BLaER1 (cell line): ENCODE data around the gene SLC25A25.
A peak's percentile ranks its signal among the peaks of the same experiment; 100 is the strongest.

ENCODE experiments used
- H3K27ac ChIP-seq: shearing (Covaris generic); formaldehyde crosslinking; 2 replicates; pipeline ENCODE4 v1.8.1; 2022
- H3K27me3 ChIP-seq: shearing (Covaris generic); formaldehyde crosslinking; 2 replicates; pipeline ENCODE4 v1.8.1; 2022
- H3K36me3 ChIP-seq: shearing (Covaris generic); formaldehyde crosslinking; 2 replicates; pipeline ENCODE4 v1.8.1; 2022
- H3K4me1 ChIP-seq: shearing (Covaris generic); formaldehyde crosslinking; 2 replicates; pipeline ENCODE4 v1.8.1; 2022
- H3K4me2 ChIP-seq: shearing (Covaris generic); formaldehyde crosslinking; 2 replicates; pipeline ENCODE4 v1.8.1; 2022
- H3K4me3 ChIP-seq: shearing (Covaris generic); formaldehyde crosslinking; 2 replicates; pipeline ENCODE4 v1.8.1; 2022
- H3K9ac ChIP-seq: shearing (Covaris generic); formaldehyde crosslinking; 2 replicates; pipeline ENCODE4 v1.8.1; 2022
- H3K9me3 ChIP-seq: shearing (Covaris generic); formaldehyde crosslinking; 2 replicates; pipeline ENCODE4 v1.8.1; 2022
- H4K20me1 ChIP-seq: shearing (Covaris generic); formaldehyde crosslinking; 2 replicates; pipeline ENCODE4 v1.8.1; 2022
- Cebpa-rat ChIP-seq: shearing (Covaris generic); IDR thresholded peaks from 2 replicates; pipeline ENCODE4 v1.8.1; 2022

The SLC25A25 gene

GRCh38 chr9:128117613-128118471, 49.8 kb downstream of the SLC25A25 start:
- Histone ChIP-seq H3K4me3 (no peak overlapping the region), H3K36me3 (peaks cover 73% of the 10 kb centered on the region), H3K4me2 (peak overlapping the region; percentile 50), H4K20me1 (peaks cover 39% of the 10 kb centered on the region), H3K4me1 (peaks cover 60% of the 10 kb centered on the region), H3K27ac (no peak overlapping the region), H3K9me3 (no peaks in the 10 kb centered on the region), H3K9ac (no peak overlapping the region), H3K27me3 (no peaks in the 10 kb centered on the region)
- no peak for TF ChIP-seq Cebpa-rat

DNA sequence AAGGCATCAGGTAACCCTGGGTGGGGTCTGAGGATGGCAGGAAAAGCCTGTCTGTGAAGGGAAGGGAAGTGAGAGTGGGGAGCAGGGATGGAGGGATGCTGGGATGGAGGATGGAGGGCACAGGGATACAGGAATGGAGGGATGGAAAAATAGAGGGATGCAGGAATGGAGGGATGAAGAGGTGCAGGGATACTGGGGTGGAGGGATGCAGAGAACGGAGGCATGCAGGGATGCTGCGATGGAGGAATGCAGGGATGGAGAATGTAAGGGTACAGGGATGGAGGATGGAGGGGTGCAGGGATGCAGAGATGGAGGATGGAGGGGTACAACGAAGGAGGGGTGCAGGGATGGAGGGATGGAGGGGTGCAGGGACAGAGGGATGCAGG, 50.4 kb downstream of the SLC25A25 start:
- peaks cover 73% of the 10 kb centered on the region for H3K36me3 ChIP-seq
- H3K4me3 ChIP-seq, result no peak overlapping the region

DNA sequence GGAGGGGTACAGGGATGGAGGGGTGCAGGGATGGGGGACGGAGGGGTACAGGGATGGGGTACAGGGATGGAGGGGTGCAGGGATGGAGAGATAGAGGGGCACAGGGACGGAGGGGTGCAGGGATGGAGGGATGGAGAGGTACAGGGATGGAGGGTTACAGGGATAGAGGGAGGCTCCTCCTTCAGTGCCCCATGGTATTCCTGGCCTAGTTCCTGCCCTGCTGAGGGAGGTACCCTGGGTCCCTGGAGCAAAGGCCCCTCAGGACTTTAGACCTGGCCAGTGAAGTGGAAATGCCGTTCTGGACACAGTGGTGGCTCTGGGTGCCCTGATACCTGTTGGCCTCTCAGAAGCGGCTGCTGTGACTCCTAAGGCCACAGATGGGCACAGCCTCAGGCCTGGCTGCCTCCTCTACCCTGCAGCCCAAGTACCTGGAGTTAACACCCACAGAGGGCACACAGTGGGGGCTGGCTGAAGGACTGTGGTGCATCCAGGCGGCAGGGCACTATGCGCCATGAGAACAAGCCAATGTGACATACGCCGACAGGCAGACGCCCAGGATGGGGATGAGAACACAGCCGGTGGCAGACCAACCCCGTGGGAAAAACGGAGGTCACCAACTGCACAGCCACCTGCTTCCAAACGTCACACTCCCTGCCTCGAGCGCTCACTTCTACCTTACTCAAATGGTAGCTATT, 51.1 kb downstream of the SLC25A25 start:
- peaks cover 73% of the 10 kb centered on the region for H3K36me3 ChIP-seq
- peak overlapping the region; percentile 51 for H3K4me2 ChIP-seq
- peaks cover 65% of the 10 kb centered on the region for H3K4me1 ChIP-seq

More for the DNA sequence above, 50.4 kb downstream of the SLC25A25 start:
- Histone ChIP-seq H3K9ac (no peak overlapping the region), H3K9me3 (no peaks in the 10 kb centered on the region), H3K4me1 (peaks cover 66% of the 10 kb centered on the region), H3K4me2 (no peak overlapping the region), H3K27ac (no peak overlapping the region), H4K20me1 (peaks cover 45% of the 10 kb centered on the region), H3K27me3 (no peaks in the 10 kb centered on the region)
- no peak for TF ChIP-seq Cebpa-rat

GRCh38 chr9:128120061-128120740, 52.2 kb downstream of the SLC25A25 start:
- H3K9me3 ChIP-seq, result no peaks in the 10 kb centered on the region
- peaks cover 63% of the 10 kb centered on the region for H3K4me1 ChIP-seq
- no peak overlapping the region for H3K4me3 ChIP-seq
- H3K36me3 ChIP-seq, result peaks cover 73% of the 10 kb centered on the region
- peaks cover 62% of the 10 kb centered on the region for H4K20me1 ChIP-seq
- H3K9ac ChIP-seq, result no peak overlapping the region
- TF ChIP-seq Cebpa-rat, result no peak
- H3K27me3 ChIP-seq, result no peaks in the 10 kb centered on the region
- H3K4me2 ChIP-seq, result no peak overlapping the region
- 0 out of 2 replicates have a peak overlapping the region, but pooled peaks have one; percentile 59 for H3K27ac ChIP-seq

More for the DNA sequence above, 51.1 kb downstream of the SLC25A25 start:
- no peak for TF ChIP-seq Cebpa-rat
- H3K9me3 ChIP-seq, result no peaks in the 10 kb centered on the region
- no peak overlapping the region for H3K27ac ChIP-seq
- peak overlapping the region; percentile 1 for H3K9ac ChIP-seq
- H4K20me1 ChIP-seq, result peaks cover 52% of the 10 kb centered on the region
- H3K4me3 ChIP-seq, result no peak overlapping the region
- H3K27me3 ChIP-seq, result no peaks in the 10 kb centered on the region

DNA sequence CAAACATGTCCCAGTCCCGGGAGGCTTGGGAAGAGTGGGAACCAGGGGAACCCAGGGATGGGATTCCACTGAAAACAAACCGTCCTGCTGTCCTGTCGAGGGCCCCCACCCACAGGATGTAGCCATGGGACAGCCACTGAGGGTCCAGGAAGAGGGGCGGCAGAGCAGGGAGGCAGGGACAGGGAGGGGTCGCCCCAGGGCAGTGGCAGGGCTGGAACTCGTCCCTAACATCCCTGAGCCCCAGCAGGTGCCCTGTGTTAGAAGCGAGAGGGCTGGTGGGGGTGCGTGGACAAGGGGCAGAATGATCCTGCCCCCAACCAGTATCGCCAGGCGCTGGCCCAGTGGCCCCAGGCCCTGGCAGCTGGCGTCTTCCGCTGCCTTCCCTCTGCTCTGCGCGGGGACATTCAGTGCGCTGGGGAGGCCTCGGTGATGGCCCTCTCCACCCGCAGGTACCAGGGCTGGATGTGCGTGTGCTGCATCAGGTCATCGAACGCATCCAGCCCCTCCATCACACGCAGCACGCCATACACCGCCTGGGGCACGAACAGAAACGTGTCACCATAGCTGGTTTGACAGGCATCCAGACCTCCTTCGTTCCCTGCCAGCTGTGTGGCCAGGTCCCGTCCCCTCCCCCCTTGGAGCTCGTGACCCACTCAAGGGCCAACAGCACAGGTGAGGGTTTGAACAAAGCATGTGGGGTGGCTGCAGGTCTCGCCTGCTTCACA, 52.9 kb downstream of the SLC25A25 start:
- H3K4me1 ChIP-seq, result peaks cover 63% of the 10 kb centered on the region
- peaks cover 67% of the 10 kb centered on the region for H3K36me3 ChIP-seq
- H4K20me1 ChIP-seq, result peaks cover 69% of the 10 kb centered on the region
- no peaks in the 10 kb centered on the region for H3K27me3 ChIP-seq
- peak overlapping the region; percentile 82; the same call in 1 of the 2 replicates for H3K4me2 ChIP-seq
- no peak overlapping the region for H3K9ac ChIP-seq
- H3K4me3 ChIP-seq, result no peak overlapping the region
- TF ChIP-seq Cebpa-rat, result no peak
- peak overlapping the region; percentile 59; the same call in 1 of the 2 replicates for H3K27ac ChIP-seq
- no peaks in the 10 kb centered on the region for H3K9me3 ChIP-seq

GRCh38 chr9:128121466-128121810, 53.4 kb downstream of the SLC25A25 start:
- Histone ChIP-seq H3K27ac (peak overlapping the region; percentile 59; the same call in 1 of the 2 replicates), H3K4me2 (peak overlapping the region; percentile 82), H3K36me3 (peaks cover 62% of the 10 kb centered on the region), H3K27me3 (no peaks in the 10 kb centered on the region), H3K9ac (no peak overlapping the region), H4K20me1 (peaks cover 75% of the 10 kb centered on the region), H3K9me3 (no peaks in the 10 kb centered on the region), H3K4me3 (no peak overlapping the region), H3K4me1 (peaks cover 67% of the 10 kb centered on the region)
- no peak for TF ChIP-seq Cebpa-rat

- H3K9ac ChIP-seq, result peak overlapping the region; percentile 56
- H3K36me3 ChIP-seq, result peaks cover 59% of the 10 kb centered on the region
- H3K4me2 ChIP-seq, result peak overlapping the region; percentile 82
- peaks cover 76% of the 10 kb centered on the region for H4K20me1 ChIP-seq
- peak overlapping the region; percentile 59 for H3K27ac ChIP-seq
- H3K27me3 ChIP-seq, result no peaks in the 10 kb centered on the region
- no peak for TF ChIP-seq Cebpa-rat
- H3K4me1 ChIP-seq, result peaks cover 73% of the 10 kb centered on the region
- no peaks in the 10 kb centered on the region for H3K9me3 ChIP-seq
- 0 out of 2 replicates have a peak overlapping the region, but pooled peaks have one; percentile 4 for H3K4me3 ChIP-seq
Measured at GRCh38 chr9:128121924-128122808, 54.1 kb downstream of the SLC25A25 start.

DNA sequence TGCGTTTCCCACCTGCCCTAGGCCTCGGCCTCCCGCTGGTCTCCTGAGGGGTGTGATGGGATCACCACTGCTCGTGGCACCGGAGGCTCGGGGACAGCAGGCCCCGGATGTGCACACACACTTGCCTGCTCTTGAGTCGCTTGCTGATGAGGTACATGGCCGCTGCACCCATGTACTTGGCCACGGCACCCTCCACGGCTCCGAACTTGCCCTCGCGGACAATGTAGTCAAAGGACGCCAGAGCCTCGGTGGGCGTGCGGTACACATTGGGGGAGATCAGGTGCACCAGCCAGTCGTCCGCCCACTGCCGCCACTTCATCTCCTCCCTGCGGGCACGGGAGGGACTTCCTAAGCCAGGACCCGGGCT, 54.8 kb downstream of the SLC25A25 start:
- peaks cover 59% of the 10 kb centered on the region for H3K36me3 ChIP-seq

More for the DNA sequence above, 54.8 kb downstream of the SLC25A25 start:
- Histone ChIP-seq H3K27me3 (no peaks in the 10 kb centered on the region), H3K27ac (peak overlapping the region; percentile 59), H3K4me1 (peaks cover 72% of the 10 kb centered on the region), H3K9ac (no peak overlapping the region), H4K20me1 (peaks cover 76% of the 10 kb centered on the region), H3K4me3 (no peak overlapping the region), H3K9me3 (no peaks in the 10 kb centered on the region), H3K4me2 (peak overlapping the region; percentile 82)
- no peak for TF ChIP-seq Cebpa-rat
